ENCODE data around the gene RIOK1.
"Not testable (repeated sequence)": the region's sequence is repeated elsewhere in the genome, so short reads cannot be mapped to it uniquely, and the experiment has no call there.

RIOK1 gene

DNA sequence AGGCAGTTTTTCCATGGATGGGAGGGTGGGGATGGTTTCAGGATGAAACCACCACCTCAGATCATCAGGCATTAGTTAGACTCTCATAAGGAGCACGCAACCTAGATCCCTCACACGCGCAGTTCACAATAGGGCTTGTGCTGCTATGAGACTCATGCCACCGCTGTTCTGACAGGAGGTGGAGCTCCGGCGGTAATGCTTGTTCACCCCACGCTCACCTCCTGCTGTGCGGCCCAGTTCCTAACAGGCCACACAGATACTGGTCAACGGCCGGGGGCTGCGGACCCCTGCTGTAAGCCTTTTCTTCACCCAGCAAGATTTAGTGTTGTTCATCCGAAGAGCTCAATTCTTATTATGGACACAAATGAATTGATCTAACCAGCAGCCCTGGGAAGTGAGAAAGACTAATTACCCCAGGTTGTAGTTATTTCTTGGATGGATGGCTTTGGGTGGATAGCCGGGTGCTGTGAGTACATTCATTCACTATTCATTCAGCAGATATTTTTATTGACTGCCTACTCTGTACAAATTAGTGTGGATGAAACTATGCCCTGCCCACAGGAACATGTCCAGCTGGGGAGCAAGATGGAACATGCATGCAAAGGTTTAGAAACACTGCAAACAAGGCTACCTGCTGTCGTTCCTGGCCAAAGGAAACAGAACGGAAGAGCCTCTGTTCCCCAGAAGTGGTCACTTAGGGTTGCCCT is 57.2 kb downstream of the RIOK1 start:
- no peak for DNase-seq (ENCODE audit: low read depth)
- TF ChIP-seq, protein P1, sequence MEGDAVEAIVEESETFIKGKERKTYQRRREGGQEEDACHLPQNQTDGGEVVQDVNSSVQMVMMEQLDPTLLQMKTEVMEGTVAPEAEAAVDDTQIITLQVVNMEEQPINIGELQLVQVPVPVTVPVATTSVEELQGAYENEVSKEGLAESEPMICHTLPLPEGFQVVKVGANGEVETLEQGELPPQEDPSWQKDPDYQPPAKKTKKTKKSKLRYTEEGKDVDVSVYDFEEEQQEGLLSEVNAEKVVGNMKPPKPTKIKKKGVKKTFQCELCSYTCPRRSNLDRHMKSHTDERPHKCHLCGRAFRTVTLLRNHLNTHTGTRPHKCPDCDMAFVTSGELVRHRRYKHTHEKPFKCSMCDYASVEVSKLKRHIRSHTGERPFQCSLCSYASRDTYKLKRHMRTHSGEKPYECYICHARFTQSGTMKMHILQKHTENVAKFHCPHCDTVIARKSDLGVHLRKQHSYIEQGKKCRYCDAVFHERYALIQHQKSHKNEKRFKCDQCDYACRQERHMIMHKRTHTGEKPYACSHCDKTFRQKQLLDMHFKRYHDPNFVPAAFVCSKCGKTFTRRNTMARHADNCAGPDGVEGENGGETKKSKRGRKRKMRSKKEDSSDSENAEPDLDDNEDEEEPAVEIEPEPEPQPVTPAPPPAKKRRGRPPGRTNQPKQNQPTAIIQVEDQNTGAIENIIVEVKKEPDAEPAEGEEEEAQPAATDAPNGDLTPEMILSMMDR (IDR thresholded peaks at IDR 0.05; ENCODE audit: control insufficient read depth, extremely low read depth, insufficient read depth): no peak
- no peak overlapping the region for H3K4me3 ChIP-seq (ENCODE audit: low read depth, low read length)

DNA sequence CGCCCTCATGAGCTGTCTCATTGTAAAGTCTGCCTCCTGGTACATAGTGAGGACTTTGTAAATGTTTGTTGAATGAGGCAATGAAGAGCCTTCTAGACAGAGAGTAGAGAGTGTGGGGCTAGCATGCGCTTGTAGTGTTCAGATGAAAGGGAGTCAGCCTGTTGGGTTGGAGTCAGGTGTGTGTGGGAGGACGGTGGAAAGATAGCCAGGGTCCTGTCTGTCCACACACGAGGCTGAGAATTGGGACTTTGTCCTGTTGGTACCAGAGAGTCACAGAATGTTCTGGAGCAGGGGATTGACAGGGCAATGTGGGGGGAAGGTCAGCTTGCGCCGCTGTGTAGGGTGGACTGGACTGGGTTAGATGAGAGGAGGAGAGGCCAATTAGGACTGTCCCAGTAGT is 58.6 kb downstream of the RIOK1 start:
- H3K4me3 ChIP-seq (ENCODE audit: low read depth, low read length): no peak overlapping the region
- DNase-seq (ENCODE audit: low read depth): no peak
- TF ChIP-seq, protein P1 (IDR thresholded peaks at IDR 0.05; ENCODE audit: control insufficient read depth, extremely low read depth, insufficient read depth): no peak

DNA sequence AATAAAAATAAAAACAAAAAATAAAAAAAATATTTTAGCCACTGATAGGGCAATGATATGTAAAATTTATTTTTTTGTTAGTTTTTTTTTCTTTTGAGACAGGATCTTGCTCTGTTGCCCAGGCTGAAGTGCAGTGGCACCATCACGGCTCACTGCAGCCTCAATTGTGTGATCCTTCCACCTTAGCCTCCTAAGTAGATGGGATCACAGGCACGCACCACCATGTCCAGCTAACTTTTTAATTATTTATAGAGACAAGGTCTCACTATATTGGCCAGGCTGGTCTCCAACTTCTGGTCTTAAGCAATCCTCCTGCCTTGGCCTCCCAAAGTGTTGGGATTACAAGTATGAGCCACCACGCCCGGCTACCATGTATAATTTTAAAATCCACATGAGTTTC is 59.4 kb downstream of the RIOK1 start:
- H3K4me3 ChIP-seq (ENCODE audit: low read depth, low read length): no peak overlapping the region
- TF ChIP-seq, protein P1 (IDR thresholded peaks at IDR 0.05; ENCODE audit: control insufficient read depth, extremely low read depth, insufficient read depth): no peak

DNA sequence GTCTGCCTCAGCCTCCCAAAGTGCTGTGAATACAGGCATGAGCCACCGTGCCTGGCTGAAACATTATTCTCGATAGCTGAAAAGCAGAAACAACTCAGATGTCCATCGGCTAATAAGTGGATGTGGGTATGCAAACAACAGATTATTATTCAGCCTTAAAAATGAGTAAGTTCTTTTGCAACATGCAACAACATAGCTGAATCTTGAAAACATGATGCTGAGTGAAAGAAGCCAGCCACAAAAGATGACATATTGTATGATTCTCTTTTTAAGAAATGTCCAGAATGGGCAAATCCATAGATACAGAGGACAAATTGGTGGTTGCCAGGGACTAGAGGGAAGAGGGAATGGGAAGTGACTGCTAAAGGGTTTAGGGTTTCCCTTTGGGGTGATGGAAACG is 61.7 kb downstream of the RIOK1 start:
- DNase-seq (ENCODE audit: low read depth): no peak
- H3K4me3 ChIP-seq (ENCODE audit: low read depth, low read length): no peak overlapping the region
- TF ChIP-seq, protein P1 (IDR thresholded peaks at IDR 0.05; ENCODE audit: control insufficient read depth, extremely low read depth, insufficient read depth): no peak

More for the DNA sequence above, 59.4 kb downstream of the RIOK1 start:
- no peak for DNase-seq (ENCODE audit: low read depth)

DNA sequence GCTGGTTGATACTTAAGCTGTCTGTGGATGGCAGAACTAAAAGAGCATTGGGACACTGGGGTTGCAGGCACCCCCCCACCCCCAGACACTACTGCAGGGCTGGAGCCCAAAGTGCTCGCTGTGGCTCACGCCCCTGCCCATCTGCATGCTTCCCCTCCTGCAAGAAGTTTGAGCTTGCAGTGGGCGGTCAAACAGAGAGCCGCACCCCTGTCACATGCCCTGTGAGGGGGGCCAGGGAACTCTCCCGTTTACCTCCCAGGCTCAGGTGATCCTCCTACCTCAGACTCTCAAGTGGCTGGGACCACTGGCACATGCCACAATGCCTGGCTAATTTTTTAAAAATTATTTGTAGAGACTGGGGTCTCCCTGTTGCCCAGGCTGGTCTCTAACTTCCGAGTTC is 63.3 kb downstream of the RIOK1 start:
- TF ChIP-seq, protein P1 (IDR thresholded peaks at IDR 0.05; ENCODE audit: control insufficient read depth, extremely low read depth, insufficient read depth): no peak

DNA sequence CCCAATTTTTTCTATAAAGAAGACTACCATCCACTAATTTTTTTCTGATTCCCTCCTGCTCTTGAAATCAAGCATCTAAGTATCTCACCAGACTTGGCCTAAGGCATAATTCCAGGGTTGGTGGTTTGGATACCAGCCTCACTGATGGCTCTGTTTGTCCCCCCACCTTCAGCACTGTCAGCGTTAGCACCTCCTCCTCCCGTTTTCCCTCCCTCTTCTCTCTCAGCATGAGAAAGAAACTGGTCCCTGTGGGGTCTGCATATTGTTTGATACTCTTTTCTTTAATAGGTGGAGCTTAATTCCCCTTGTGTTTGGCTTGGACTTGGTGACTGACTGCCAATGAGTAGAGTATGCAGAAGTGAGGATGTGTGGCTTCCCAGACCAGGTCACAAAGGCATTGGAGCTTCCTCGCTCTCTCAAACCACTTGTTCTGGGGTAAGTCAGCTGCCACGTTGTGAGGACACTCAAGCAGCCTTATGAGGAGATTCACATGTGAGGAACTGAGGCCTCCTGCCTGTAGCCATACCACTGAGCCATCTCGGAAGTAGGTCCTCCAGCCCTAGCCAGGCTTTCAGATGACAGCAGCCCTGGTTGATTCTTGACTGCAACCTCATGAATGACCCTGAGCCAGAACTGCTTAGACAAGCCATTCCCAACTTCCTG is 65.2 kb downstream of the RIOK1 start:
- no peak overlapping the region for H3K4me3 ChIP-seq (ENCODE audit: low read depth, low read length)
- TF ChIP-seq, protein P1 (IDR thresholded peaks at IDR 0.05; ENCODE audit: control insufficient read depth, extremely low read depth, insufficient read depth): no peak
- no peak for DNase-seq (ENCODE audit: low read depth)

More for the DNA sequence above, 63.3 kb downstream of the RIOK1 start:
- no peak for DNase-seq (ENCODE audit: low read depth)
- no peak overlapping the region for H3K4me3 ChIP-seq (ENCODE audit: low read depth, low read length)

DNA sequence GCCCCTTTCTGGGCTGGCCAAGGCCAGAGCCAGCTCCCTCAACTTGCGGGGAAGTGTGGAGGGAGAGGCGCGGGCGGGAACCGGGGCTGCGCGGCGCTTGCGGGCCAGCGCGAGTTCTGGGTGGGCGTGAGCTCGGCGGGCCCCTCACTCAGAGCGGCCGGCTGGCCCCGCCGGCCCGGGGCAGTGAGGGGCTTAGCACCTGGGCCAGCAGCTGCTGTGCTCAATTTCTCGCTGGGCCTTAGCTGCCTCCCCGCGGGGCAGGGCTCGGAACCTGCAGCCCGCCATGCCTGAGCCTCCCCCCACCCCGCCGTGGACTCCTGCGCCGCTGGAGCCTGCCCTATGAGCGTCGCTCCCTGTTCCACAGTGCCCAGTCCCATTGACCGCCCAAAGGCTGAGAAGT is 66.7 kb downstream of the RIOK1 start:
- not testable (repeated sequence) for DNase-seq (ENCODE audit: low read depth); H3K4me3 ChIP-seq (ENCODE audit: low read depth, low read length)

Data from LNCaP clone FGC (cell line).